ENCODE results near the gene TBKBP1. TPM values are rescaled to one million over a fixed set of nuclear protein-coding genes. Genes with fewer than 3 reads are reported as not detected.

TBKBP1 gene
- 10 to 100 TPM in 1 of 4 donors, 1 to 10 TPM in 3; 3.0 to 23.1 (median 5.2) TPM for total RNA-seq

GRCh38 chr17:47693731-47694580 lies at the start of gene TBKBP1:
Gene TBKBP1 (plus strand): TSS chr17:47694161. CDS start chr17:47696113, 1,952 bp downstream.
- peaks cover 0 to 26% (median 7%) of the 10 kb centered on the region in 4 donors for H3K4me1 ChIP-seq
- no peaks in the 10 kb centered on the region for H3K9me3 ChIP-seq
- no peaks in the 10 kb centered on the region for H3K36me3 ChIP-seq
- no peak for TF ChIP-seq CTCF (IDR thresholded peaks at IDR 0.05)
- TF ChIP-seq POLR2A (IDR thresholded peaks at IDR 0.05) = no peak
- H3K4me3 ChIP-seq = peak within 1 kb of the TSS; percentile 86 to 95 (median 91)
- no peaks in the 10 kb centered on the region for H3K27me3 ChIP-seq
- peak within 1 kb of the TSS; percentile 84 to 91 (median 86) for H3K27ac ChIP-seq
- DNase-seq = peak; percentile 43 to 74 (median 57)

GRCh38 chr17:47644324-47644723 lies 49.6 kb upstream of the TBKBP1 start:
- Histone ChIP-seq H3K4me3 (no peak overlapping the region), H3K9me3 (no peaks in the 10 kb centered on the region), H3K36me3 (no peaks in the 10 kb centered on the region), H3K4me1 (peaks cover 0 to 8% (median 0%) of the 10 kb centered on the region in 4 donors), H3K27me3 (no peaks in the 10 kb centered on the region), H3K27ac (no peak overlapping the region)
- TF ChIP-seq CTCF (IDR thresholded peaks at IDR 0.05) (no peak), POLR2A (IDR thresholded peaks at IDR 0.05) (no peak)
- no peak for DNase-seq

- Histone ChIP-seq H3K36me3 (peaks cover 0 to 23% (median 0%) of the 10 kb centered on the region in 3 donors), H3K9me3 (no peaks in the 10 kb centered on the region), H3K4me3 (peak within 1 kb of the TSS; percentile 73 to 99 (median 88)), H3K4me1 (peaks cover 0 to 23% (median 4%) of the 10 kb centered on the region in 4 donors), H3K27me3 (no peaks in the 10 kb centered on the region), H3K27ac (peak within 1 kb of the TSS; percentile 96 to 98 (median 97))
- DNase-seq = peak; percentile 99 to 100 (median 100)
- peak; percentile 47 to 48 for TF ChIP-seq POLR2A (IDR thresholded peaks at IDR 0.05)
- TF ChIP-seq CTCF (IDR thresholded peaks at IDR 0.05) = no peak
Observed at GRCh38 chr17:47649153-47649971, 44.6 kb upstream of the TBKBP1 start, which contains the start of gene KPNB1. Gene KPNB1 (plus strand): TSS chr17:47649919. CDS start chr17:47650245, 326 bp downstream.

- Histone ChIP-seq H3K4me3 (peak overlapping the region; percentile 73 to 99 (median 88)), H3K27me3 (no peaks in the 10 kb centered on the region), H3K36me3 (peaks cover 0 to 30% (median 0%) of the 10 kb centered on the region in 3 donors), H3K4me1 (peaks cover 0 to 23% (median 4%) of the 10 kb centered on the region in 4 donors), H3K27ac (peak overlapping the region; percentile 96 to 98 (median 97)), H3K9me3 (no peaks in the 10 kb centered on the region)
- TF ChIP-seq POLR2A (IDR thresholded peaks at IDR 0.05) (peak in 1 of 2 donors; percentile 51), CTCF (IDR thresholded peaks at IDR 0.05) (no peak)
- DNase-seq = peak in 2 of 3 donors; percentile 40 to 74
Observed at GRCh38 chr17:47649972-47650524, 43.9 kb upstream of the TBKBP1 start.

Measured in Peyer's patch (tissue), 4 donors.